Measurements from ENCODE around the gene SPTBN1.

SPTBN1 gene

GRCh38 chr2:54419855-54420523 is 36.1 kb upstream of the SPTBN1 start:
- no peaks in the 10 kb centered on the region for H3K4me1 ChIP-seq (ENCODE audit: control insufficient read depth, insufficient read depth, low read length, poor library complexity, severe bottlenecking)
- no peaks in the 10 kb centered on the region for H3K36me3 ChIP-seq (ENCODE audit: control insufficient read depth, insufficient read depth, low read length)
- DNase-seq, result no peak
- no peaks in the 10 kb centered on the region for H3K27me3 ChIP-seq (replicated peaks; ENCODE audit: control insufficient read depth, insufficient read depth, low read length, poor library complexity, severe bottlenecking)
- H3K4me3 ChIP-seq (ENCODE audit: insufficient read depth, low read depth, low read length, poor library complexity, severe bottlenecking), result no peak overlapping the region
- H3K27ac ChIP-seq (ENCODE audit: insufficient read depth, low read length, poor library complexity, severe bottlenecking), result no peak overlapping the region
- H3K9me3 ChIP-seq (ENCODE audit: control insufficient read depth, low read length), result no peaks in the 10 kb centered on the region

GRCh38 chr2:54420524-54421172 is 35.5 kb upstream of the SPTBN1 start:
- H3K4me1 ChIP-seq (ENCODE audit: control insufficient read depth, insufficient read depth, low read length, poor library complexity, severe bottlenecking), result no peaks in the 10 kb centered on the region
- H3K4me3 ChIP-seq (ENCODE audit: insufficient read depth, low read depth, low read length, poor library complexity, severe bottlenecking), result no peak overlapping the region
- no peaks in the 10 kb centered on the region for H3K9me3 ChIP-seq (ENCODE audit: control insufficient read depth, low read length)
- no peaks in the 10 kb centered on the region for H3K36me3 ChIP-seq (ENCODE audit: control insufficient read depth, insufficient read depth, low read length)
- no peaks in the 10 kb centered on the region for H3K27me3 ChIP-seq (replicated peaks; ENCODE audit: control insufficient read depth, insufficient read depth, low read length, poor library complexity, severe bottlenecking)
- H3K27ac ChIP-seq (ENCODE audit: insufficient read depth, low read length, poor library complexity, severe bottlenecking), result no peak overlapping the region
- DNase-seq, result no peak

GRCh38 chr2:54422072-54422581 is 34.0 kb upstream of the SPTBN1 start:
- DNase-seq, result peak in 1 of 3 donors; percentile 6
- H3K9me3 ChIP-seq (ENCODE audit: control insufficient read depth, low read length), result no peaks in the 10 kb centered on the region
- peak overlapping the region; percentile 23 for H3K4me3 ChIP-seq (ENCODE audit: insufficient read depth, low read depth, low read length, poor library complexity, severe bottlenecking)
- no peaks in the 10 kb centered on the region for H3K36me3 ChIP-seq (ENCODE audit: control insufficient read depth, insufficient read depth, low read length)
- H3K27me3 ChIP-seq (replicated peaks; ENCODE audit: control insufficient read depth, insufficient read depth, low read length, poor library complexity, severe bottlenecking), result no peaks in the 10 kb centered on the region
- H3K4me1 ChIP-seq (ENCODE audit: control insufficient read depth, insufficient read depth, low read length, poor library complexity, severe bottlenecking), result no peaks in the 10 kb centered on the region
- no peak overlapping the region for H3K27ac ChIP-seq (ENCODE audit: insufficient read depth, low read length, poor library complexity, severe bottlenecking)

GRCh38 chr2:54423213-54423612 is 32.9 kb upstream of the SPTBN1 start:
- Histone ChIP-seq H3K36me3 (ENCODE audit: control insufficient read depth, insufficient read depth, low read length) (no peaks in the 10 kb centered on the region), H3K4me3 (ENCODE audit: insufficient read depth, low read depth, low read length, poor library complexity, severe bottlenecking) (no peak overlapping the region), H3K27ac (ENCODE audit: insufficient read depth, low read length, poor library complexity, severe bottlenecking) (no peak overlapping the region), H3K27me3 (replicated peaks; ENCODE audit: control insufficient read depth, insufficient read depth, low read length, poor library complexity, severe bottlenecking) (no peaks in the 10 kb centered on the region), H3K4me1 (ENCODE audit: control insufficient read depth, insufficient read depth, low read length, poor library complexity, severe bottlenecking) (no peaks in the 10 kb centered on the region), H3K9me3 (ENCODE audit: control insufficient read depth, low read length) (no peaks in the 10 kb centered on the region)
- DNase-seq, result no peak

- H3K27ac ChIP-seq (ENCODE audit: insufficient read depth, low read length, poor library complexity, severe bottlenecking), result no peak overlapping the region
- H3K9me3 ChIP-seq (ENCODE audit: control insufficient read depth, low read length), result no peaks in the 10 kb centered on the region
- no peak overlapping the region for H3K4me3 ChIP-seq (ENCODE audit: insufficient read depth, low read depth, low read length, poor library complexity, severe bottlenecking)
- H3K36me3 ChIP-seq (ENCODE audit: control insufficient read depth, insufficient read depth, low read length), result no peaks in the 10 kb centered on the region
- no peaks in the 10 kb centered on the region for H3K4me1 ChIP-seq (ENCODE audit: control insufficient read depth, insufficient read depth, low read length, poor library complexity, severe bottlenecking)
- no peaks in the 10 kb centered on the region for H3K27me3 ChIP-seq (replicated peaks; ENCODE audit: control insufficient read depth, insufficient read depth, low read length, poor library complexity, severe bottlenecking)
- no peak for DNase-seq
Measured at GRCh38 chr2:54424555-54425163, 31.5 kb upstream of the SPTBN1 start.

GRCh38 chr2:54428108-54428831 is 27.9 kb upstream of the SPTBN1 start:
- H3K36me3 ChIP-seq (ENCODE audit: control insufficient read depth, insufficient read depth, low read length), result no peaks in the 10 kb centered on the region
- DNase-seq, result no peak
- H3K9me3 ChIP-seq (ENCODE audit: control insufficient read depth, low read length), result no peaks in the 10 kb centered on the region
- H3K4me1 ChIP-seq (ENCODE audit: control insufficient read depth, insufficient read depth, low read length, poor library complexity, severe bottlenecking), result no peaks in the 10 kb centered on the region
- no peak overlapping the region for H3K4me3 ChIP-seq (ENCODE audit: insufficient read depth, low read depth, low read length, poor library complexity, severe bottlenecking)
- H3K27ac ChIP-seq (ENCODE audit: insufficient read depth, low read length, poor library complexity, severe bottlenecking), result no peak overlapping the region
- no peaks in the 10 kb centered on the region for H3K27me3 ChIP-seq (replicated peaks; ENCODE audit: control insufficient read depth, insufficient read depth, low read length, poor library complexity, severe bottlenecking)

- no peak for DNase-seq
- Histone ChIP-seq H3K9me3 (ENCODE audit: control insufficient read depth, low read length) (no peaks in the 10 kb centered on the region), H3K27me3 (replicated peaks; ENCODE audit: control insufficient read depth, insufficient read depth, low read length, poor library complexity, severe bottlenecking) (no peaks in the 10 kb centered on the region), H3K4me1 (ENCODE audit: control insufficient read depth, insufficient read depth, low read length, poor library complexity, severe bottlenecking) (no peaks in the 10 kb centered on the region), H3K36me3 (ENCODE audit: control insufficient read depth, insufficient read depth, low read length) (no peaks in the 10 kb centered on the region), H3K4me3 (ENCODE audit: insufficient read depth, low read depth, low read length, poor library complexity, severe bottlenecking) (no peak overlapping the region), H3K27ac (ENCODE audit: insufficient read depth, low read length, poor library complexity, severe bottlenecking) (no peak overlapping the region)
Measured at GRCh38 chr2:54429054-54429453, 27.1 kb upstream of the SPTBN1 start.

GRCh38 chr2:54429811-54430551 is 26.1 kb upstream of the SPTBN1 start:
- H3K9me3 ChIP-seq (ENCODE audit: control insufficient read depth, low read length), result no peaks in the 10 kb centered on the region
- no peak overlapping the region for H3K4me3 ChIP-seq (ENCODE audit: insufficient read depth, low read depth, low read length, poor library complexity, severe bottlenecking)
- H3K27ac ChIP-seq (ENCODE audit: insufficient read depth, low read length, poor library complexity, severe bottlenecking), result no peak overlapping the region
- no peaks in the 10 kb centered on the region for H3K27me3 ChIP-seq (replicated peaks; ENCODE audit: control insufficient read depth, insufficient read depth, low read length, poor library complexity, severe bottlenecking)
- no peaks in the 10 kb centered on the region for H3K36me3 ChIP-seq (ENCODE audit: control insufficient read depth, insufficient read depth, low read length)
- H3K4me1 ChIP-seq (ENCODE audit: control insufficient read depth, insufficient read depth, low read length, poor library complexity, severe bottlenecking), result no peaks in the 10 kb centered on the region
- no peak for DNase-seq

GRCh38 chr2:54430649-54431048 is 25.5 kb upstream of the SPTBN1 start:
- Histone ChIP-seq H3K27me3 (replicated peaks; ENCODE audit: control insufficient read depth, insufficient read depth, low read length, poor library complexity, severe bottlenecking) (no peaks in the 10 kb centered on the region), H3K27ac (ENCODE audit: insufficient read depth, low read length, poor library complexity, severe bottlenecking) (no peak overlapping the region)
- no peak for DNase-seq

More at GRCh38 chr2:54430649-54431048, 25.5 kb upstream of the SPTBN1 start:
- H3K4me1 ChIP-seq (ENCODE audit: control insufficient read depth, insufficient read depth, low read length, poor library complexity, severe bottlenecking), result no peaks in the 10 kb centered on the region
- no peak overlapping the region for H3K4me3 ChIP-seq (ENCODE audit: insufficient read depth, low read depth, low read length, poor library complexity, severe bottlenecking)
- H3K36me3 ChIP-seq (ENCODE audit: control insufficient read depth, insufficient read depth, low read length), result no peaks in the 10 kb centered on the region
- no peaks in the 10 kb centered on the region for H3K9me3 ChIP-seq (ENCODE audit: control insufficient read depth, low read length)

Data from effector memory CD4-positive, alpha-beta T cell (primary cell).